ENCODE data around the gene DYTN. TPM values are rescaled to one million over a fixed set of nuclear protein-coding genes. Genes with fewer than 3 reads are reported as not detected.

DYTN gene
- polyA plus RNA-seq, 3 donors = not detected

DNA sequence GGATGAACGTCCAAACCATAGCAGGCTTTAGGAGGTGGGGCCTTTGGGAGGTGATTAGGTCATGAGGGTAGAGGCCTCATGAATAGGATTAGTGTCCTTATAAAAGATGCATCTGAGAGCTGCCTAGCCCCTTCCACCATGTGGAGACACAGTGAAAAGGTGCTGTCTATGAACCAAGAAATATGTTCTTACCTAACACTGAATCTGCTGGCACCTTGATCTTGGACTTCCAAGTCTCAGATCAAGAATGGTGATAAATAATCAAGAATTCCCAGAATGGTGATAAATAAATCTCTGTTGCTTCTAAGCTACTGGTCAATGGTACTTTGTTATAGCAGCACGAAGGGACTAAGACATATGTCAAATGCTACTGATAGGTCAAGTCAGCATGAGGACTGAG lies 15.1 kb upstream of the DYTN start:
- Histone ChIP-seq H2AFZ (ENCODE audit: insufficient read depth, low read depth, low read length, poor library complexity, severe bottlenecking) (no peak overlapping the region), H3K27ac (ENCODE audit: low read depth in 1 of 2, low read length in 2 of 2) (no peak overlapping the region), H3K4me2 (replicated peaks; ENCODE audit: extremely low read depth, low read length, poor library complexity, severe bottlenecking) (no peak overlapping the region), H4K20me1 (ENCODE audit: insufficient read depth, low read length) (no peaks in the 10 kb centered on the region), H3K4me3 (replicated peaks in 1 of 3; ENCODE audit: low read depth in 2 of 3, low read length in 3 of 3) (no peak overlapping the region), H3K36me3 (replicated peaks in 1 of 2; ENCODE audit: control insufficient read depth in 1 of 2, insufficient read depth in 2 of 2, low read length in 2 of 2) (no peaks in the 10 kb centered on the region), H3K9me3 (replicated peaks in 1 of 2; ENCODE audit: control insufficient read depth in 1 of 2, insufficient read depth in 1 of 2, low read length in 2 of 2) (no peaks in the 10 kb centered on the region), H3K9ac (ENCODE audit: insufficient read depth, low read length, poor library complexity, severe bottlenecking) (no peak overlapping the region), H3K4me1 (ENCODE audit: control insufficient read depth in 1 of 2, insufficient read depth in 2 of 2, low read length in 2 of 2) (no peaks in the 10 kb centered on the region), H3K79me2 (ENCODE audit: insufficient read depth, low read length) (no peaks in the 10 kb centered on the region), H3K27me3 (ENCODE audit: control insufficient read depth in 2 of 2, insufficient read depth in 2 of 2, low read length in 2 of 2) (no peaks in the 10 kb centered on the region)
- 78% methylated on average over 1 of the region's 2 CpGs for WGBS (ENCODE audit: insufficient coverage)
- peaks cover 0 to 3% (median 0%) of the 10 kb centered on the region in 7 donors for H3K9me3 Mint-ChIP-seq
- no peaks in the 10 kb centered on the region for H3K36me3 Mint-ChIP-seq
- TF ChIP-seq, protein P1, sequence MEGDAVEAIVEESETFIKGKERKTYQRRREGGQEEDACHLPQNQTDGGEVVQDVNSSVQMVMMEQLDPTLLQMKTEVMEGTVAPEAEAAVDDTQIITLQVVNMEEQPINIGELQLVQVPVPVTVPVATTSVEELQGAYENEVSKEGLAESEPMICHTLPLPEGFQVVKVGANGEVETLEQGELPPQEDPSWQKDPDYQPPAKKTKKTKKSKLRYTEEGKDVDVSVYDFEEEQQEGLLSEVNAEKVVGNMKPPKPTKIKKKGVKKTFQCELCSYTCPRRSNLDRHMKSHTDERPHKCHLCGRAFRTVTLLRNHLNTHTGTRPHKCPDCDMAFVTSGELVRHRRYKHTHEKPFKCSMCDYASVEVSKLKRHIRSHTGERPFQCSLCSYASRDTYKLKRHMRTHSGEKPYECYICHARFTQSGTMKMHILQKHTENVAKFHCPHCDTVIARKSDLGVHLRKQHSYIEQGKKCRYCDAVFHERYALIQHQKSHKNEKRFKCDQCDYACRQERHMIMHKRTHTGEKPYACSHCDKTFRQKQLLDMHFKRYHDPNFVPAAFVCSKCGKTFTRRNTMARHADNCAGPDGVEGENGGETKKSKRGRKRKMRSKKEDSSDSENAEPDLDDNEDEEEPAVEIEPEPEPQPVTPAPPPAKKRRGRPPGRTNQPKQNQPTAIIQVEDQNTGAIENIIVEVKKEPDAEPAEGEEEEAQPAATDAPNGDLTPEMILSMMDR (IDR thresholded peaks at IDR 0.05) = no peak
- H3K27me3 Mint-ChIP-seq (ENCODE audit: low read depth in 3 of 3) = peaks cover 0 to 4% (median 2%) of the 10 kb centered on the region in 3 donors
- no peaks in the 10 kb centered on the region for H3K4me1 Mint-ChIP-seq
- intact Hi-C loops (cut with micrococcal nuclease) = no loop called here
- no peak for DNase-seq
- H3K27ac Mint-ChIP-seq = no peak overlapping the region
- H3K4me3 Mint-ChIP-seq = no peak overlapping the region

DNA sequence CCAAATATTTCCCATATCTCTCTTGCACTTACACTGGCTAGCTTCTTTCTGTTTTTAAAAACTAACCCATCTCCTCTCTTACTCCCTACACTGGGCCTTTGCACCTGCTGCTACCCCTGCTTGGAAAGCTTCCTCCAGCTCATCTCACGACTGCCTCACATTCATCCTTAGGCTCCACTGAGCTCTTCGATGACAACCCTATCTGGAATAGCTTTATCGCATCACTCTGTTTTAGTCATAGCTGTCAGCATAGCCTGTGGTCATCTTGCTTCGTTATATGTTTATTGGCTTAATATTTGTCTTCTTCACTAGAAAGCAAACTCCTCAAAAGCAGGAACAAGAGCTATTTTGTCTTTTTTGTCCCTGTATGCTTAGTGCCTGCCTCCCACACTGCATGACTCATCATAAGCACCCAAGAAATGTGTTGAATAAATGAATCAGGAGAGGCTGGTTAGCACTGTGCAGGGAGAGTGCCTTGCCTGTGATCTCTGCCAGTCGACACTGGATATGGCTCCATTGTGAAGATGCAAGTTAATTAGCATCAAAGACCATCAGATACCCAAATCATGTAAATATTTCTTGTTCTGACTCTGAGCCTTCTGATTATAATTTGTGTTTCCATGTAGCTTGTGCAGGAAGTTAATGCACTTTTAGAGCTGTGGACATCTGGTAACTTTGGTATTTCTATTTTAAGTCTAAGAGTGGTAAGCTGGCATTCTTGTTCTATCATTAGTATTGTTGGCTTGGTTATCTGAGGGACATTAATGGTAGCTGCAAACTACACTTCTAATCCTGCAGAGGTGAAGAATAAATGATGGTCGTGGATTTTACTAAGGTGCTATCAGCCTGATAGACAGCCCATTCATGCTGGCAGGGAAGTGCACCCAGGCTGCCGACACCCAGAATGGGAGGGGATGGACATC lies 10.3 kb upstream of the DYTN start:
- Histone ChIP-seq H3K79me2 (ENCODE audit: insufficient read depth, low read length) (no peaks in the 10 kb centered on the region), H3K27ac (ENCODE audit: low read depth in 1 of 2, low read length in 2 of 2) (no peak overlapping the region), H2AFZ (ENCODE audit: insufficient read depth, low read depth, low read length, poor library complexity, severe bottlenecking) (no peak overlapping the region), H3K9ac (ENCODE audit: insufficient read depth, low read length, poor library complexity, severe bottlenecking) (no peak overlapping the region), H3K4me2 (replicated peaks; ENCODE audit: extremely low read depth, low read length, poor library complexity, severe bottlenecking) (no peak overlapping the region), H3K4me3 (replicated peaks in 1 of 3; ENCODE audit: low read depth in 2 of 3, low read length in 3 of 3) (no peak overlapping the region), H3K27me3 (ENCODE audit: control insufficient read depth in 2 of 2, insufficient read depth in 2 of 2, low read length in 2 of 2) (no peaks in the 10 kb centered on the region), H3K9me3 (replicated peaks in 1 of 2; ENCODE audit: control insufficient read depth in 1 of 2, insufficient read depth in 1 of 2, low read length in 2 of 2) (no peaks in the 10 kb centered on the region), H3K36me3 (replicated peaks in 1 of 2; ENCODE audit: control insufficient read depth in 1 of 2, insufficient read depth in 2 of 2, low read length in 2 of 2) (no peaks in the 10 kb centered on the region), H3K4me1 (ENCODE audit: control insufficient read depth in 1 of 2, insufficient read depth in 2 of 2, low read length in 2 of 2) (no peaks in the 10 kb centered on the region), H4K20me1 (ENCODE audit: insufficient read depth, low read length) (no peaks in the 10 kb centered on the region)
- DNase-seq = no peak
- peaks cover 0 to 3% (median 0%) of the 10 kb centered on the region in 7 donors for H3K9me3 Mint-ChIP-seq
- no peak overlapping the region for H3K4me3 Mint-ChIP-seq
- TF ChIP-seq, protein P1 (IDR thresholded peaks at IDR 0.05) = no peak
- no peaks in the 10 kb centered on the region for H3K4me1 Mint-ChIP-seq
- intact Hi-C loops (cut with micrococcal nuclease) = no loop called here
- H3K27me3 Mint-ChIP-seq (ENCODE audit: low read depth in 3 of 3) = peaks cover 0 to 6% (median 3%) of the 10 kb centered on the region in 3 donors
- WGBS (ENCODE audit: insufficient coverage) = 87% methylated on average over 3 of the region's 7 CpGs
- H3K36me3 Mint-ChIP-seq = no peaks in the 10 kb centered on the region
- H3K27ac Mint-ChIP-seq = no peak overlapping the region
